GM12878 (cell line): ENCODE data around the gene AKR1C1. TPM values are rescaled to one million over a fixed set of nuclear protein-coding genes. Genes with fewer than 3 reads are reported as not detected.
"Not testable (repeated sequence)": the region's sequence is repeated elsewhere in the genome, so short reads cannot be mapped to it uniquely, and the experiment has no call there.

Source experiments
- ATAC-seq: fragments of 200-7000 bp; cut with Tn5 transposase; 3 replicates; pipeline ENCODE4 v1.9.1; 2020; ENCODE audit warnings: mild to moderate bottlenecking, moderate library complexity
- BruUV-seq: library from RNA; stranded (reverse); fragments of 400-500 nt; replicated peaks from 2 replicates; lab custom pipeline; 2021; lab: Mats Ljungman, UMichigan
- CTCF ChIA-PET: fragments of 300-600 bp; sonication (Branson Sonifier 250); formaldehyde crosslinking; extraction: SDS; loops from one replicate; lab custom pipeline; 2021; ENCODE audit warnings: inconsistent platforms; lab: Yijun Ruan, JAX
- POLR2A ChIA-PET: fragments of 350-600 bp; formaldehyde crosslinking; extraction: SDS; loops from one replicate; lab custom pipeline; 2021; ENCODE audit warnings: inconsistent platforms; lab: Charles Lee
- RAD21 ChIA-PET: fragments of 300-600 bp; sonication (Branson Sonifier 250); formaldehyde crosslinking; loops from one replicate; lab custom pipeline; 2023; ENCODE audit warnings: antibody characterized with exemption; ENCODE audit not compliant: unreplicated experiment; lab: Charles Lee
- SMC1A ChIA-PET: fragments of 300-600 bp; sonication (Branson Sonifier 250); formaldehyde crosslinking; loops from one replicate; lab custom pipeline; 2023; ENCODE audit not compliant: unreplicated experiment, uncharacterized antibody; lab: Charles Lee
- DNase-seq: peaks from one replicate; pipeline ENCODE4 v3.0.0-alpha.2; 2011; ENCODE audit warnings: low read depth, low spot score
- FAIRE-seq: peaks from 3 replicates; lab custom pipeline; 2011; peaks lifted over from hg19 to GRCh38; lab: Jason Lieb, UNC
- H2AFZ ChIP-seq: 2 replicates; pipeline ENCODE4 v1.6.0; 2011; ENCODE audit warnings: low read depth, low read length, control low read depth; ENCODE audit not compliant: control insufficient read depth
- H3K27ac ChIP-seq: 2 replicates; pipeline ENCODE4 v1.5.1; 2011; ENCODE audit warnings: control low read depth; ENCODE audit not compliant: control insufficient read depth, insufficient read depth
- H3K27me3 ChIP-seq, 2 experiments: replicated peaks in 1 of 2; 2 replicates each; pipeline versions ENCODE4 v1.6.0 to v1.6.1; 2011; ENCODE audit warnings: low read length in 1 of 2; ENCODE audit not compliant: control insufficient read depth in 2 of 2, insufficient read depth in 2 of 2
- H3K36me3 ChIP-seq, 2 experiments: 2 replicates each; pipeline ENCODE4 v1.5.1; 2011; ENCODE audit warnings: low read length in 1 of 2; ENCODE audit not compliant: control insufficient read depth in 2 of 2, insufficient read depth in 2 of 2
- H3K4me1 ChIP-seq: 2 replicates; pipeline ENCODE4 v1.6.1; 2011; ENCODE audit warnings: mild to moderate bottlenecking, low read length, moderate library complexity, mixed read lengths; ENCODE audit not compliant: control insufficient read depth, insufficient read depth
- H3K4me2 ChIP-seq: 2 replicates; pipeline ENCODE4 v1.6.0; 2011; ENCODE audit warnings: control low read depth; ENCODE audit not compliant: control insufficient read depth, insufficient read depth
- H3K4me3 ChIP-seq: fragments of 200-600 bp; sonication (generic); 2 replicates; pipeline ENCODE4 v1.5.1; 2016
- H3K79me2 ChIP-seq: 2 replicates; pipeline ENCODE4 v1.6.0; 2011; ENCODE audit warnings: low read length; ENCODE audit not compliant: control insufficient read depth, insufficient read depth
- H3K9ac ChIP-seq: 2 replicates; pipeline ENCODE4 v1.8.0; 2011; ENCODE audit warnings: low read length, control low read depth, mixed read lengths; ENCODE audit not compliant: control insufficient read depth, insufficient read depth
- H3K9me3 ChIP-seq: replicated peaks from 3 replicates; pipeline ENCODE4 v1.5.1; 2011; ENCODE audit warnings: mild to moderate bottlenecking, low read length; ENCODE audit not compliant: control insufficient read depth, insufficient read depth
- H4K20me1 ChIP-seq: 2 replicates; pipeline ENCODE4 v1.6.0; 2011; ENCODE audit not compliant: control insufficient read depth, insufficient read depth
- CEBPB ChIP-seq, 2 experiments: fragments of 150-350 bp in 1 of 2; IDR thresholded peaks; 2 replicates each; pipeline ENCODE4 v1.6.1; 2012 to 2014; ENCODE audit warnings: low read depth in 2 of 2, low read length in 2 of 2, borderline replicate concordance in 1 of 2, inconsistent platforms in 1 of 2
- HDAC2 ChIP-seq: fragments of 200-600 bp; sonication (generic); IDR thresholded peaks from 2 replicates; pipeline ENCODE4 v1.6.1; 2017
- JUND ChIP-seq: IDR thresholded peaks from 2 replicates; pipeline ENCODE4 v1.6.1; 2012; ENCODE audit warnings: low read depth, mild to moderate bottlenecking, low read length, improper control_type of control experiment, moderate library complexity
- MXI1 ChIP-seq: fragments of 150-350 bp; IDR thresholded peaks from 2 replicates; pipeline ENCODE4 v1.6.1; 2011; ENCODE audit warnings: low read depth, mild to moderate bottlenecking, inconsistent platforms, low read length, improper control_type of control experiment
- PML ChIP-seq: IDR thresholded peaks from 2 replicates; pipeline ENCODE4 v1.6.1; 2012; ENCODE audit warnings: low read length, inconsistent platforms
- WGBS: methylation state at CpG from one replicate; pipeline ENCODE4 v1.1.6; 2016; ENCODE audit warnings: low lambda C conversion rate; ENCODE audit not compliant: insufficient replicate concordance, insufficient coverage; ENCODE audit errors: missing lambda C conversion rate; 5-methylcytosine and 5-hydroxymethylcytosine counted together
- in situ Hi-C: fragments of 300-500 bp; cut with MboI; formaldehyde crosslinking; loops from 9 replicates; pipeline ENCODE4 v1.14.3; 2018; ENCODE audit warnings: mixed read lengths
- intact Hi-C: fragments of 100-400 bp; cut with micrococcal nuclease; formaldehyde crosslinking; loops from one replicate; pipeline ENCODE4 v1.14.2; 2022; ENCODE audit not compliant: unreplicated experiment
- polyA plus RNA-seq, 11 experiments: library from polyadenylated mRNA; depleted of rRNA in 4 of 11; unstranded in 6 of 11; stranded (reverse) in 5 of 11; fragments of >200 nt; fragmentation: Nextera tagmentation in 4 of 11; fragmentation: Illumina TruSeq in 1 of 11; extraction: Ambion mirVana in 4 of 11; extraction: Trizol in 1 of 11; gene quantifications; 1 replicate in 1 of 11; 2 replicates in 10 of 11; pipeline versions ENCODE4 v1.2.1 to v1.2.3, GENCODE V29; 2011 to 2016; ENCODE audit warnings: inconsistent platforms in 2 of 11, missing spikeins in 2 of 11, low read depth in 1 of 11
- total RNA-seq, 4 experiments: library from RNA; depleted of rRNA in 3 of 4; stranded (reverse); fragments of >200 nt in 3 of 4; fragmentation: Illumina TruSeq in 1 of 4; extraction: Trizol in 1 of 4; gene quantifications; 2 replicates each; pipeline versions ENCODE4 v1.2.1 to v1.2.3, GENCODE V29; 2013 to 2021
- TF ChIP-seq, protein P1 (sequence below): fragments of 450-650 bp; IDR thresholded peaks from 2 replicates; pipeline ENCODE4 v1.6.1; 2017; ENCODE audit warnings: mild to moderate bottlenecking, moderate library complexity
- TF ChIP-seq, protein P2 (sequence below): fragments of 450-650 bp; IDR thresholded peaks from 2 replicates; pipeline ENCODE4 v1.6.1; 2016; ENCODE audit warnings: mild to moderate bottlenecking
- TF ChIP-seq, protein P3 (sequence below), 3 experiments: IDR thresholded peaks in 2 of 3; conservative IDR thresholded peaks in 1 of 3; 2 replicates each; pipeline ENCODE4 v1.5.1; 2011; ENCODE audit warnings: low read depth in 3 of 3, low read length in 3 of 3, mild to moderate bottlenecking in 3 of 3, control low read depth in 2 of 3, moderate library complexity in 2 of 3, inconsistent platforms in 1 of 3, mixed read lengths in 1 of 3; ENCODE audit not compliant: control insufficient read depth in 2 of 3, insufficient read depth in 1 of 3; ENCODE audit errors: extremely low read depth in 1 of 3

AKR1C1 gene
- total and polyA plus RNA-seq, 10 of the 15 experiments (the other 5 are each of a cell fraction or from before 2014, with no cell fraction given) = 0.05 to 1.2 (median 0.35) TPM; not detected in 6

DNA sequence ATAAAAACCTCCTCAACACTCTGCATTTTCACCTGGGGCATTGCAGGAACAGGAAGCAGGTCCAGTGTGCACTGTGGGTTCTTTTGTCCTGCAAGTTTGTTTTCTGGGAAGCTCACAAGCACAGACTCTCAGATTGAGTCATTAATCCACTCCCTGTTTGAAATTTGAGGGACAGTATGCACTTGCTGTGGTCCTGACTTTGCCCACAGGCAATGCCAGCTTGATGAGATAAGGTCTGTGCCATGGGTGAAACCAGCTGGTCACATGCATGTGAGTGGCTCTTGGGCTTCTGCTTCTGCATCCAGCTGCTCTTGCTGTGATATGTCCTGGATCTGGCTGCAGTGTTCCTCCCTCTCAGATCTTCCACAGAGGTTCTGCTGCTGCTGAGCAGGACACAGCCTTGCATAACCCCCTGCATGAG, 62.3 kb downstream of the AKR1C1 start:
- H4K20me1 ChIP-seq, H3K9ac ChIP-seq, H2AFZ ChIP-seq, FAIRE-seq, intact Hi-C loops, H3K9me3 ChIP-seq, H3K79me2 ChIP-seq, H3K27me3 ChIP-seq, DNase-seq, H3K4me1 ChIP-seq, BruUV-seq, H3K4me2 ChIP-seq, ATAC-seq, in situ Hi-C loops, H3K36me3 ChIP-seq, RAD21 ChIA-PET, POLR2A ChIA-PET, H3K27ac ChIP-seq, H3K4me3 ChIP-seq: not testable (repeated sequence)
- CTCF ChIA-PET = interaction anchor here (0.8 kb wide), 1 partner anchor 41 kb away, joined by 3 read pairs; no protein-coding TSS in a partner anchor
- SMC1A ChIA-PET = interaction anchor here (0.7 kb wide), 1 partner anchor 245 kb away, joined by 3 read pairs; no protein-coding TSS in a partner anchor

DNA sequence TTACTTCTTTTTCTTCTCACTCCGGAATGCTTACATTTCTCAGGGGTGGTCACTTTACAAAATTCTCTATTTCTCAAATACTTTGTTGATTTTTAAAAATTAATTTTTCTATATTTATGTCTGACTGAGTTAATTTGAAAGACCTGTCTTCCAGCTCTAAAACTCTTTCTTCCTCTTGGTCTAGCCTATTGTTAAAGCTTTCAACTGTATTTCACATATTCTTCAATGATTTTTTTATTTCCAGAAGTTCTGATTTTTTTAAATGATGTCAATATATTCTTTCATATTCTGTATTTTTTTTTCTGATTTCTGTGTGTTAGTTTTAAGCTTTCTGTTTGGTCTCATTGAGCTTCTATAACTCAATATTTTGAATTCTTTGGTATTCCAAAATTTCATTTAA, 67.8 kb downstream of the AKR1C1 start:
- no peaks in the 10 kb centered on the region for H3K27me3 ChIP-seq
- no peak for FAIRE-seq
- ATAC-seq = no peak
- 0% methylated on average over 1 of the region's 1 CpG for WGBS
- no peaks in the 10 kb centered on the region for H3K4me1 ChIP-seq
- no peak overlapping the region for H3K9ac ChIP-seq
- H3K9me3 ChIP-seq = no peaks in the 10 kb centered on the region; the same call in 1 of the 3 replicates
- SMC1A ChIA-PET = no interaction called here
- CTCF ChIA-PET = no interaction called here
- RAD21 ChIA-PET = no interaction called here
- no peak for DNase-seq
- H2AFZ ChIP-seq = no peak overlapping the region
- POLR2A ChIA-PET = no interaction called here
- BruUV-seq = no TSS peak
- no peak overlapping the region for H3K4me3 ChIP-seq
- no peaks in the 10 kb centered on the region for H3K36me3 ChIP-seq
- intact Hi-C loops (no loop called here), in situ Hi-C loops (no loop called here)
- no peaks in the 10 kb centered on the region for H4K20me1 ChIP-seq
- no peaks in the 10 kb centered on the region for H3K79me2 ChIP-seq
- no peak overlapping the region for H3K4me2 ChIP-seq
- no peak overlapping the region for H3K27ac ChIP-seq
- TF ChIP-seq MXI1 (no peak), HDAC2 (no peak), CEBPB (IDR thresholded peaks at IDR 0.05; ENCODE audit: borderline replicate concordance in 1 of 2, low read depth in 2 of 2, low read length in 2 of 2) (no peak), JUND (no peak), PML (no peak)
- TF ChIP-seq, protein P1, sequence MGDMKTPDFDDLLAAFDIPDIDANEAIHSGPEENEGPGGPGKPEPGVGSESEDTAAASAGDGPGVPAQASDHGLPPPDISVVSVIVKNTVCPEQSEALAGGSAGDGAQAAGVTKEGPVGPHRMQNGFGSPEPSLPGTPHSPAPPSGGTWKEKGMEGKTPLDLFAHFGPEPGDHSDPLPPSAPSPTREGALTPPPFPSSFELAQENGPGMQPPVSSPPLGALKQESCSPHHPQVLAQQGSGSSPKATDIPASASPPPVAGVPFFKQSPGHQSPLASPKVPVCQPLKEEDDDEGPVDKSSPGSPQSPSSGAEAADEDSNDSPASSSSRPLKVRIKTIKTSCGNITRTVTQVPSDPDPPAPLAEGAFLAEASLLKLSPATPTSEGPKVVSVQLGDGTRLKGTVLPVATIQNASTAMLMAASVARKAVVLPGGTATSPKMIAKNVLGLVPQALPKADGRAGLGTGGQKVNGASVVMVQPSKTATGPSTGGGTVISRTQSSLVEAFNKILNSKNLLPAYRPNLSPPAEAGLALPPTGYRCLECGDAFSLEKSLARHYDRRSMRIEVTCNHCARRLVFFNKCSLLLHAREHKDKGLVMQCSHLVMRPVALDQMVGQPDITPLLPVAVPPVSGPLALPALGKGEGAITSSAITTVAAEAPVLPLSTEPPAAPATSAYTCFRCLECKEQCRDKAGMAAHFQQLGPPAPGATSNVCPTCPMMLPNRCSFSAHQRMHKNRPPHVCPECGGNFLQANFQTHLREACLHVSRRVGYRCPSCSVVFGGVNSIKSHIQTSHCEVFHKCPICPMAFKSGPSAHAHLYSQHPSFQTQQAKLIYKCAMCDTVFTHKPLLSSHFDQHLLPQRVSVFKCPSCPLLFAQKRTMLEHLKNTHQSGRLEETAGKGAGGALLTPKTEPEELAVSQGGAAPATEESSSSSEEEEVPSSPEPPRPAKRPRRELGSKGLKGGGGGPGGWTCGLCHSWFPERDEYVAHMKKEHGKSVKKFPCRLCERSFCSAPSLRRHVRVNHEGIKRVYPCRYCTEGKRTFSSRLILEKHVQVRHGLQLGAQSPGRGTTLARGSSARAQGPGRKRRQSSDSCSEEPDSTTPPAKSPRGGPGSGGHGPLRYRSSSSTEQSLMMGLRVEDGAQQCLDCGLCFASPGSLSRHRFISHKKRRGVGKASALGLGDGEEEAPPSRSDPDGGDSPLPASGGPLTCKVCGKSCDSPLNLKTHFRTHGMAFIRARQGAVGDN = no peak
- TF ChIP-seq, protein P2, sequence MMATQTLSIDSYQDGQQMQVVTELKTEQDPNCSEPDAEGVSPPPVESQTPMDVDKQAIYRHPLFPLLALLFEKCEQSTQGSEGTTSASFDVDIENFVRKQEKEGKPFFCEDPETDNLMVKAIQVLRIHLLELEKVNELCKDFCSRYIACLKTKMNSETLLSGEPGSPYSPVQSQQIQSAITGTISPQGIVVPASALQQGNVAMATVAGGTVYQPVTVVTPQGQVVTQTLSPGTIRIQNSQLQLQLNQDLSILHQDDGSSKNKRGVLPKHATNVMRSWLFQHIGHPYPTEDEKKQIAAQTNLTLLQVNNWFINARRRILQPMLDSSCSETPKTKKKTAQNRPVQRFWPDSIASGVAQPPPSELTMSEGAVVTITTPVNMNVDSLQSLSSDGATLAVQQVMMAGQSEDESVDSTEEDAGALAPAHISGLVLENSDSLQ = no peak
- TF ChIP-seq, protein P3, sequence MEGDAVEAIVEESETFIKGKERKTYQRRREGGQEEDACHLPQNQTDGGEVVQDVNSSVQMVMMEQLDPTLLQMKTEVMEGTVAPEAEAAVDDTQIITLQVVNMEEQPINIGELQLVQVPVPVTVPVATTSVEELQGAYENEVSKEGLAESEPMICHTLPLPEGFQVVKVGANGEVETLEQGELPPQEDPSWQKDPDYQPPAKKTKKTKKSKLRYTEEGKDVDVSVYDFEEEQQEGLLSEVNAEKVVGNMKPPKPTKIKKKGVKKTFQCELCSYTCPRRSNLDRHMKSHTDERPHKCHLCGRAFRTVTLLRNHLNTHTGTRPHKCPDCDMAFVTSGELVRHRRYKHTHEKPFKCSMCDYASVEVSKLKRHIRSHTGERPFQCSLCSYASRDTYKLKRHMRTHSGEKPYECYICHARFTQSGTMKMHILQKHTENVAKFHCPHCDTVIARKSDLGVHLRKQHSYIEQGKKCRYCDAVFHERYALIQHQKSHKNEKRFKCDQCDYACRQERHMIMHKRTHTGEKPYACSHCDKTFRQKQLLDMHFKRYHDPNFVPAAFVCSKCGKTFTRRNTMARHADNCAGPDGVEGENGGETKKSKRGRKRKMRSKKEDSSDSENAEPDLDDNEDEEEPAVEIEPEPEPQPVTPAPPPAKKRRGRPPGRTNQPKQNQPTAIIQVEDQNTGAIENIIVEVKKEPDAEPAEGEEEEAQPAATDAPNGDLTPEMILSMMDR (IDR thresholded peaks at IDR 0.05 in 2 of 3, conservative IDR thresholded peaks at IDR 0.05 in 1 of 3; ENCODE audit: control insufficient read depth in 2 of 3, extremely low read depth in 1 of 3, insufficient read depth in 1 of 3, low read depth in 3 of 3, low read length in 3 of 3) = no peak
